Colonic mucosa (tissue), 4 donors: ENCODE data around the gene SLC12A5. TPM values are rescaled to one million over a fixed set of nuclear protein-coding genes. Genes with fewer than 3 reads are reported as not detected.

Experiments
- DNase-seq: peaks from one replicate; pipeline ENCODE4 v3.0.0-alpha.2; 2020
- H3K27ac ChIP-seq: fragments of 200-600 bp; one replicate; pipeline ENCODE4 v1.8.0; 2021
- H3K27me3 ChIP-seq: fragments of 200-600 bp; one replicate; pipeline ENCODE4 v1.8.0; 2021
- H3K36me3 ChIP-seq: fragments of 200-600 bp; one replicate; pipeline ENCODE4 v1.8.0; 2021
- H3K4me1 ChIP-seq: fragments of 200-600 bp; one replicate; pipeline ENCODE4 v1.8.0; 2021; ENCODE audit warnings: mild to moderate bottlenecking
- H3K4me3 ChIP-seq: fragments of 200-600 bp; one replicate; pipeline ENCODE4 v1.8.0; 2021
- H3K9ac ChIP-seq, 2 donors: one replicate each; pipeline ENCODE4 v1.7.0; 2013; ENCODE audit warnings: control low read depth in 2 of 2, low read depth in 2 of 2, low read length in 2 of 2
- H3K9me3 ChIP-seq: fragments of 200-600 bp; one replicate; pipeline ENCODE4 v1.8.0; 2021
- CTCF ChIP-seq: fragments of 200-600 bp; IDR thresholded peaks from one replicate; pipeline ENCODE4 v1.8.0; 2022; ENCODE audit warnings: antibody characterized with exemption, mild to moderate bottlenecking
- intact Hi-C: fragments of 100-400 bp; cut with DNase I; formaldehyde crosslinking; loops from one replicate; pipeline ENCODE4 v1.14.1; 2022
- total RNA-seq, 2 donors: library from RNA; stranded (reverse); fragmentation: NEBNext Ultra II Directional in 1 of 2; extraction: Animal tissue kit (Norgen Biotek cat#: 25700) in 1 of 2; gene quantifications; one replicate each; pipeline ENCODE4 v1.2.1, GENCODE V29; 2021
- donor health status: healthy.
- donor health status: DM: no; HTN: no; CAD: no.
- donor health status: DM: no; HTN: no; CAD: no.

SLC12A5 gene
- total RNA-seq, 2 donors from 2014 or later = 0.96 TPM; not detected in 1

GRCh38 chr20:46046588-46047310, 17.7 kb downstream of the SLC12A5 start:
- Histone ChIP-seq H3K4me3 (no peak overlapping the region), H3K27me3 (no peaks in the 10 kb centered on the region), H3K9ac (no peak overlapping the region), H3K4me1 (no peaks in the 10 kb centered on the region), H3K36me3 (no peaks in the 10 kb centered on the region), H3K9me3 (no peaks in the 10 kb centered on the region), H3K27ac (no peak overlapping the region)
- DNase-seq = no peak
- no peak for TF ChIP-seq CTCF
- intact Hi-C loops = no loop called here

GRCh38 chr20:46047821-46048220, 18.8 kb downstream of the SLC12A5 start:
- H3K4me1 ChIP-seq = no peaks in the 10 kb centered on the region
- DNase-seq = no peak
- no peak overlapping the region for H3K4me3 ChIP-seq
- intact Hi-C loops = no loop called here
- no peak for TF ChIP-seq CTCF
- H3K27ac ChIP-seq = no peak overlapping the region
- no peaks in the 10 kb centered on the region for H3K27me3 ChIP-seq
- no peak overlapping the region for H3K9ac ChIP-seq
- no peaks in the 10 kb centered on the region for H3K36me3 ChIP-seq
- H3K9me3 ChIP-seq = no peaks in the 10 kb centered on the region

- Histone ChIP-seq H3K4me1 (no peaks in the 10 kb centered on the region), H3K36me3 (no peaks in the 10 kb centered on the region), H3K27ac (no peak overlapping the region), H3K9me3 (no peaks in the 10 kb centered on the region), H3K27me3 (no peaks in the 10 kb centered on the region), H3K4me3 (no peak overlapping the region), H3K9ac (no peak overlapping the region)
- no peak for DNase-seq
- intact Hi-C loops = no loop called here
- TF ChIP-seq CTCF = no peak
These were observed 20.2 kb downstream of the SLC12A5 start for GRCh38 chr20:46049190-46049589.

GRCh38 chr20:46049815-46050214, 20.8 kb downstream of the SLC12A5 start:
- no peak overlapping the region for H3K27ac ChIP-seq
- TF ChIP-seq CTCF = no peak
- intact Hi-C loops = no loop called here
- no peaks in the 10 kb centered on the region for H3K36me3 ChIP-seq
- H3K4me1 ChIP-seq = no peaks in the 10 kb centered on the region
- DNase-seq = no peak
- no peak overlapping the region for H3K4me3 ChIP-seq
- no peak overlapping the region for H3K9ac ChIP-seq
- no peaks in the 10 kb centered on the region for H3K9me3 ChIP-seq
- H3K27me3 ChIP-seq = no peaks in the 10 kb centered on the region

GRCh38 chr20:46050444-46050843, 21.4 kb downstream of the SLC12A5 start:
- H3K27me3 ChIP-seq = no peaks in the 10 kb centered on the region
- intact Hi-C loops = no loop called here
- H3K9ac ChIP-seq = no peak overlapping the region
- no peaks in the 10 kb centered on the region for H3K9me3 ChIP-seq
- H3K27ac ChIP-seq = no peak overlapping the region
- no peak for TF ChIP-seq CTCF
- H3K4me3 ChIP-seq = no peak overlapping the region
- no peaks in the 10 kb centered on the region for H3K4me1 ChIP-seq
- no peaks in the 10 kb centered on the region for H3K36me3 ChIP-seq
- no peak for DNase-seq
